GM23338 (cell line): Measurements from ENCODE around the gene SLC44A1.

Source experiments
- EZH2 ChIP-seq: fragments of 200-600 bp; sonication (generic); IDR thresholded peaks from one replicate; pipeline ENCODE4 v1.8.0; 2017; ENCODE audit warnings: antibody characterized with exemption, mild to moderate bottlenecking, low read depth; ENCODE audit not compliant: unreplicated experiment
- EZH2phosphoT487 ChIP-seq: fragments of 200-600 bp; sonication (generic); IDR thresholded peaks from one replicate; pipeline ENCODE4 v1.8.1; 2018; ENCODE audit warnings: antibody characterized with exemption; ENCODE audit not compliant: unreplicated experiment
- JUNB ChIP-seq: IDR thresholded peaks from one replicate; pipeline ENCODE4 v1.6.1; 2016; ENCODE audit warnings: antibody characterized with exemption; ENCODE audit not compliant: unreplicated experiment
- POLR2AphosphoS5 ChIP-seq: IDR thresholded peaks from 2 replicates; pipeline ENCODE4 v1.6.1; 2016; ENCODE audit warnings: antibody characterized with exemption, low read depth
- ZNF114 ChIP-seq: fragments of 250-450 bp; sonication (Bioruptor Pico); IDR thresholded peaks from 2 replicates; pipeline ENCODE4 v1.5.0; 2020; ENCODE audit warnings: mild to moderate bottlenecking, moderate library complexity
- TF ChIP-seq, protein P1 (sequence below), 2 experiments: fragments of 200-600 bp in 1 of 2; sonication (generic) in 1 of 2; conservative IDR thresholded peaks; 2 replicates each; pipeline versions ENCODE4 v1.5.1 to v1.6.1; 2016 to 2017; ENCODE audit warnings: antibody characterized with exemption in 2 of 2, low read depth in 2 of 2, mild to moderate bottlenecking in 2 of 2, moderate library complexity in 1 of 2
- TF ChIP-seq, protein P2 (sequence below): IDR thresholded peaks from 2 replicates; pipeline ENCODE4 v1.6.1; 2016; ENCODE audit warnings: antibody characterized with exemption
- TF ChIP-seq, protein P3 (sequence below): IDR thresholded peaks from one replicate; pipeline ENCODE4 v1.6.1; 2018; ENCODE audit warnings: antibody characterized with exemption; ENCODE audit not compliant: unreplicated experiment

DNA sequence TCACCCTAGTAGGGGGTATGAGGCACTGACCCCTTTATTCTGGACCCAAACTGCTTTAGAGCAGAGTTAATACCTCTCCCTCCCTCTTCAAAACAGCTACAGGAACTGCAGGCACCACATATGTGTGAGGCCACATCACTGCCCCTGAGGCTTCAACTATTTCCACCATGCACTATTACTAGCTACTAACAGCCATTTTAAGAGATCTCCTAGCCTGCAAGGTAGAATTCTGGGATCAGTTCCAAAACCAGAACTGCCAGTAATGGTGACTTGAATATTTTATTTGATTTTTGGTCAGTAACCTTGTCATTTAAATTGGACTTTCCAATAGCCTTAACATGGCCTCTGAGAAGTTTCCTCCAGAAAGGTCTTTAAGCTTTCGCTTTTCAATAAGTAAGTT, 148.1 kb downstream of the SLC44A1 start:
- TF ChIP-seq, protein P1, sequence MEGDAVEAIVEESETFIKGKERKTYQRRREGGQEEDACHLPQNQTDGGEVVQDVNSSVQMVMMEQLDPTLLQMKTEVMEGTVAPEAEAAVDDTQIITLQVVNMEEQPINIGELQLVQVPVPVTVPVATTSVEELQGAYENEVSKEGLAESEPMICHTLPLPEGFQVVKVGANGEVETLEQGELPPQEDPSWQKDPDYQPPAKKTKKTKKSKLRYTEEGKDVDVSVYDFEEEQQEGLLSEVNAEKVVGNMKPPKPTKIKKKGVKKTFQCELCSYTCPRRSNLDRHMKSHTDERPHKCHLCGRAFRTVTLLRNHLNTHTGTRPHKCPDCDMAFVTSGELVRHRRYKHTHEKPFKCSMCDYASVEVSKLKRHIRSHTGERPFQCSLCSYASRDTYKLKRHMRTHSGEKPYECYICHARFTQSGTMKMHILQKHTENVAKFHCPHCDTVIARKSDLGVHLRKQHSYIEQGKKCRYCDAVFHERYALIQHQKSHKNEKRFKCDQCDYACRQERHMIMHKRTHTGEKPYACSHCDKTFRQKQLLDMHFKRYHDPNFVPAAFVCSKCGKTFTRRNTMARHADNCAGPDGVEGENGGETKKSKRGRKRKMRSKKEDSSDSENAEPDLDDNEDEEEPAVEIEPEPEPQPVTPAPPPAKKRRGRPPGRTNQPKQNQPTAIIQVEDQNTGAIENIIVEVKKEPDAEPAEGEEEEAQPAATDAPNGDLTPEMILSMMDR (conservative IDR thresholded peaks at IDR 0.05; ENCODE audit: low read depth in 2 of 2) = no peak
- no peak for TF ChIP-seq EZH2
- TF ChIP-seq, protein P2, sequence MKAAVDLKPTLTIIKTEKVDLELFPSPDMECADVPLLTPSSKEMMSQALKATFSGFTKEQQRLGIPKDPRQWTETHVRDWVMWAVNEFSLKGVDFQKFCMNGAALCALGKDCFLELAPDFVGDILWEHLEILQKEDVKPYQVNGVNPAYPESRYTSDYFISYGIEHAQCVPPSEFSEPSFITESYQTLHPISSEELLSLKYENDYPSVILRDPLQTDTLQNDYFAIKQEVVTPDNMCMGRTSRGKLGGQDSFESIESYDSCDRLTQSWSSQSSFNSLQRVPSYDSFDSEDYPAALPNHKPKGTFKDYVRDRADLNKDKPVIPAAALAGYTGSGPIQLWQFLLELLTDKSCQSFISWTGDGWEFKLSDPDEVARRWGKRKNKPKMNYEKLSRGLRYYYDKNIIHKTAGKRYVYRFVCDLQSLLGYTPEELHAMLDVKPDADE = no peak
- TF ChIP-seq, protein P3, sequence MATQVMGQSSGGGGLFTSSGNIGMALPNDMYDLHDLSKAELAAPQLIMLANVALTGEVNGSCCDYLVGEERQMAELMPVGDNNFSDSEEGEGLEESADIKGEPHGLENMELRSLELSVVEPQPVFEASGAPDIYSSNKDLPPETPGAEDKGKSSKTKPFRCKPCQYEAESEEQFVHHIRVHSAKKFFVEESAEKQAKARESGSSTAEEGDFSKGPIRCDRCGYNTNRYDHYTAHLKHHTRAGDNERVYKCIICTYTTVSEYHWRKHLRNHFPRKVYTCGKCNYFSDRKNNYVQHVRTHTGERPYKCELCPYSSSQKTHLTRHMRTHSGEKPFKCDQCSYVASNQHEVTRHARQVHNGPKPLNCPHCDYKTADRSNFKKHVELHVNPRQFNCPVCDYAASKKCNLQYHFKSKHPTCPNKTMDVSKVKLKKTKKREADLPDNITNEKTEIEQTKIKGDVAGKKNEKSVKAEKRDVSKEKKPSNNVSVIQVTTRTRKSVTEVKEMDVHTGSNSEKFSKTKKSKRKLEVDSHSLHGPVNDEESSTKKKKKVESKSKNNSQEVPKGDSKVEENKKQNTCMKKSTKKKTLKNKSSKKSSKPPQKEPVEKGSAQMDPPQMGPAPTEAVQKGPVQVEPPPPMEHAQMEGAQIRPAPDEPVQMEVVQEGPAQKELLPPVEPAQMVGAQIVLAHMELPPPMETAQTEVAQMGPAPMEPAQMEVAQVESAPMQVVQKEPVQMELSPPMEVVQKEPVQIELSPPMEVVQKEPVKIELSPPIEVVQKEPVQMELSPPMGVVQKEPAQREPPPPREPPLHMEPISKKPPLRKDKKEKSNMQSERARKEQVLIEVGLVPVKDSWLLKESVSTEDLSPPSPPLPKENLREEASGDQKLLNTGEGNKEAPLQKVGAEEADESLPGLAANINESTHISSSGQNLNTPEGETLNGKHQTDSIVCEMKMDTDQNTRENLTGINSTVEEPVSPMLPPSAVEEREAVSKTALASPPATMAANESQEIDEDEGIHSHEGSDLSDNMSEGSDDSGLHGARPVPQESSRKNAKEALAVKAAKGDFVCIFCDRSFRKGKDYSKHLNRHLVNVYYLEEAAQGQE = no peak
- no peak for TF ChIP-seq POLR2AphosphoS5
- TF ChIP-seq ZNF114 (CRISPR knock-in tag) = no peak
- no peak for TF ChIP-seq JUNB
- TF ChIP-seq EZH2phosphoT487 = no peak
